ENCODE results near the gene FGF2.

- TF ChIP-seq, protein P1, sequence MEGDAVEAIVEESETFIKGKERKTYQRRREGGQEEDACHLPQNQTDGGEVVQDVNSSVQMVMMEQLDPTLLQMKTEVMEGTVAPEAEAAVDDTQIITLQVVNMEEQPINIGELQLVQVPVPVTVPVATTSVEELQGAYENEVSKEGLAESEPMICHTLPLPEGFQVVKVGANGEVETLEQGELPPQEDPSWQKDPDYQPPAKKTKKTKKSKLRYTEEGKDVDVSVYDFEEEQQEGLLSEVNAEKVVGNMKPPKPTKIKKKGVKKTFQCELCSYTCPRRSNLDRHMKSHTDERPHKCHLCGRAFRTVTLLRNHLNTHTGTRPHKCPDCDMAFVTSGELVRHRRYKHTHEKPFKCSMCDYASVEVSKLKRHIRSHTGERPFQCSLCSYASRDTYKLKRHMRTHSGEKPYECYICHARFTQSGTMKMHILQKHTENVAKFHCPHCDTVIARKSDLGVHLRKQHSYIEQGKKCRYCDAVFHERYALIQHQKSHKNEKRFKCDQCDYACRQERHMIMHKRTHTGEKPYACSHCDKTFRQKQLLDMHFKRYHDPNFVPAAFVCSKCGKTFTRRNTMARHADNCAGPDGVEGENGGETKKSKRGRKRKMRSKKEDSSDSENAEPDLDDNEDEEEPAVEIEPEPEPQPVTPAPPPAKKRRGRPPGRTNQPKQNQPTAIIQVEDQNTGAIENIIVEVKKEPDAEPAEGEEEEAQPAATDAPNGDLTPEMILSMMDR (conservative IDR thresholded peaks at IDR 0.05): no peak
- TF ChIP-seq EZH2 (IDR thresholded peaks at IDR 0.05; ENCODE audit: low read depth): no peak
Measured at GRCh38 chr4:122912810-122913575, 86.4 kb downstream of the FGF2 start.

Data from PC-9 (cell line).